SHP77 treated with DMSO at 0.1 percent for 48 hours (cell line): ENCODE data around the gene CTNNAL1.

ENCODE experiments used
- DNase-seq: peaks from one replicate; lab custom pipeline; 2025; lab: John Stamatoyannopoulos, UW

The CTNNAL1 gene

DNA sequence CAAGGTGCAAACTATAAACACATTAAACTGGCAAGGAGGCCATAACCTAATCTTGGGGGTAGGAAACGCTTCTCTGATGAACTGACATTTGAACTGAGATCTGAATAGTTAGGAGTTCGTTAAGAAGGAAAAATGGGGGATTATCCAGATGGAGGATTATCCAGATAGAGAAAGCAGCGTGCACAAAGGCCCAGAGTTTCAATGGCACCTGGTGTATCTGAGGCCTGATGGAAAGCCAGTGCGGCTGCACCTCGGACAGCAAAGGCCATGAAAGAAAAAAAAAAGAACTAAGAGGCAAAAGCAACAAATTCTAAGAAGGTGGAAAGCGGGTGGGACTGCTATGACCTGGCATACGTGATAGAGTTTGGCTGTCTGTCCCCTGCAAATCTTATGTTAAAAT is 13.0 kb upstream of the CTNNAL1 start:
- DNase-seq: no peak

DNA sequence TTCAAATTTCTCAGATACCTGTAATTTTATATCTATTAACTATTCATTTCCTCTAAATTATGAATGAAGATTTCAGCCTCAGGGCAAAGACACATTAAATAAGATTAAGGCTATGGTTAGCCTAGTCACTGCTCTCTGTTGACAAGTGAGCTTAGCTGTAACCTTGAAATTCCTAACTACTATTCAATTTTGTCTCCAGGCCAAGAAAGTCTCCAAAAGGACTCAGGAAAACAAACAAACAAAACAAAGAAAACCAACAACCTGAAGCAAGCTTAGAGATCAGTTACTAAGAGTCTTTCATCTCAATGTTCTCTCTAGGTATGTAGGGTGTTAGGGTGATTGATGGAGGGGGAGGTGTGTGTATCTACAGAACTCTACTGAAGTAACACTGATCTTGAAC is 9.6 kb upstream of the CTNNAL1 start:
- DNase-seq: no peak

DNA sequence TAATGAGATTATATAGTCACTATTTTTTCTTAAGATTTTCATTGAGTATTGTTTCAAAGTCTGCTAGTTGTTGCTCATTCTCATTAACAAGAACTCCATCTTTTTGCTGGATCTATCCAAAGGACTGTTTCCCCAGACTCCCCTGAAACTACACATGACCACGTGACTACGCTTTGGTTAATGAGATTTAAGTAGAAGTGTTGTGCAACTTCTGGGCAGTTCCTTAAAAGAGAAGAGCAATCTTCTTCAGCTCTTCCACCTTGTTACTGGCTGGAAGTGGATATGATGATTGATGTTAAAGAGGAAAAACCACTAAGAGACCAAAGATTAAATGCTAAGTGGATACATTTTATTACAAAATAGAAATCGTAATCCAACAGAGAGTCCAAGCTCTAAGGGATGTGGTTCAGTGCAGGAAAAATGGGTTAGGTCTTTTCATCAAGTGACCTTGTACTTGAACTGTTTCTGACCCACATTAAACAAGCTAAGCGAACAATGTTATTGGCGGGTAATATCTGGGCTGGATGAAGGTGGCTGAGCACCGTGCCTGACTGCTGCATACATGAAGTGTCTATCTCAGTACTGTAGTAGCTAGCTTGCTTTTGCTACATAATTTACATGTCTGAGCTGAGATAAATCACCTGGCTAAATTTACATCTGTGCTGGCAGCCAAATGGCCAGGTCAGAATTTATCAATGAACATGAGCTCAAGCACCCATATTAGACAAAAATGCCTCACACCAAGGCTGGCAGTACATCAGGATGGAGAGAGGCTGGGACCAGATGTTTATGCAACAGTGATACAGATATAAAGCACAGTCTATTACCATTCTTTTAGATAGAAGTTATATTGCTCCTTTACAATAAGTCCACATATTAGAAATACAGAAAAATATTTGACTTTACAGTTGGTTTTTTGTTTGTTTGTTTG is 7.5 kb upstream of the CTNNAL1 start:
- DNase-seq: no peak

DNA sequence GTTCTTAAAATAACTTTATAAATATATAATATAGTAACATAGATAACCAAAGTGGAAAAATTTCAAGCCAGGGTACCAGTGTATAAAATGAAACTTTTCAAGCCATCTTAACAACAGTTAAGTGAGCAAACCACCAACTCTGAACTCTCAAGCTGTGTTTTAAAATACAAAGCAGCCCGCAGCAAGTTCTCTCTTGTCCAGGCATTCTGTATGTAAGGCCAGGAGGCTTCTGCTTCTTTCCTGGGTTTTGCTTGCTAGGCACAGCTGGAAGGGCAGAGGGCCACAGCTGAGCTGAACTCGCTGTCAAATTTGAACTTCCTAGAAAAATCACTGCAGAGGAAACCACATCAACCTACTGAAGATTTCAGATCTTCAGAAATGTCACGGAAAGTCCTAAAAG is 6.8 kb upstream of the CTNNAL1 start:
- DNase-seq: no peak

DNA sequence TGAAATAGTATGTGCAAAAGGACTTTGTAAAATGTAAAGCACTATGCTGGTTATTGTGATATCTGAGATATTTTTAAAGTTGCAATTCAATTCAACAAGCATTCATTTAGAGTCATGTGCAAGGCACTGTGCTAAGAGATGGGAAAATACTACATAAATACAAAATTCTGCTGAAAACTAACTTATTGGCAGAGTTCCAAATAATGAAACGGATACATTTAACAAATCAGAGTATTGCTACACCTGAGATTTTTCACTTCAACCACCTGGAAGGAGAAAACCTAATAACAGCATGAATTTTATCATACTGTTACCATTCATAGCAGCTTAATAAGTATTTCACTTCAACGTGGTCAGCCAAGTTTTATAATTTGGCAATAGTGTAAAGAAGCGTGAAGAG is 6.1 kb upstream of the CTNNAL1 start:
- no peak for DNase-seq

DNA sequence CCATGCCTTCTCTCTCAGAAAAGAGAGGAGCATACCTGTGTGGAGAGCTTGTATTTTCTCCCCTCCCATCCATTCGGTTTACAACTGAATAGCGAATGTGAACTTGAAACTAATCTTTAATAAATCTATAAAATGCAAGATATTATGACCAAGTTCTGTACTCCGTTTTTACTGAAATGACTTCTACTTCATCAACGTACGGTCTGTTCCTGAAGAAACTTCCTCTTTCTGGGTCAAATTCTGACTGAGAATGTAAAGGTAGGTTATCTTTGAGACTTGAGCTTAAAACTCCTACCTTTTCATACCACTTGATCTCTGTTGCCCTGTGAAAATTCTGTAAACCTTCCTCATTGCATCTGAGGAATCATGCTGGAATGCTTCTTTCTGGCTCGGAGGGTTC is 4.2 kb upstream of the CTNNAL1 start:
- DNase-seq: no peak

DNA sequence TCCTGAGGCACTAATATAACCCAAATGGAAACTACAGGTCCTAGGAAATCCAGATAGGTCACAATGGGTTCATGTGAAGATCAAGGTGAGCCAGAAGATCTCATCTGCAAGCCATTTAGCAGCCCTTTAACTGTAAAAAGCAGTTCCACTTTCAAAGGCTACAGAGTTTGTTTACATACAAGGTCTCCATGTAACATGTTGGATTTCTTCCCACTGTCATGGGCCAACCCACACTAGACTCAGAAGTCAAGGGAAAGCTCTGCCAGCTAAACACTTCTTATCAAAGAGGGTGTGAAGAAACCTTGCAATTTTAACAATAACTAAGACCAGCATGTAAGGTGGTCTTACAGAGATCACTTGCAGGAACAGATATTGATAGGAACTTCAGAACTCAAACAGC is 3.8 kb upstream of the CTNNAL1 start:
- DNase-seq: no peak

DNA sequence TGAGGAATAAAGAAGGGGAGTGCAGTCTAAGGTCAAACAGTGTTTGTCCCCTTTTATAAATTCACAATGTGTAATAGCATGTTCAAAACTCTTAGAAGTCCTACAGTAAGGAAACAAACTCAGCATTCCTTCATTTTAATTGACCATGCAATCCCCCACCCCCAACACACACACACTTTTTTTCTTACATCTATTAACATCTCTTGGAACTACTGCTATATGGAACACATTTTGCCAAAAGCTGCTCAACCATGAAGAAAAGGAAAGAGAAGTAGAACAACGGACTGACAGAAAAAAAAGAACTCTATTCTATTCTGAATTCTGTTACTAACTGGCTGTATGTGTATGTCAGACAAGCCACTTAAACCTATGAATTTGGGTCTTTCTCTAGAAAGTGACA is 2.8 kb upstream of the CTNNAL1 start:
- DNase-seq: no peak

DNA sequence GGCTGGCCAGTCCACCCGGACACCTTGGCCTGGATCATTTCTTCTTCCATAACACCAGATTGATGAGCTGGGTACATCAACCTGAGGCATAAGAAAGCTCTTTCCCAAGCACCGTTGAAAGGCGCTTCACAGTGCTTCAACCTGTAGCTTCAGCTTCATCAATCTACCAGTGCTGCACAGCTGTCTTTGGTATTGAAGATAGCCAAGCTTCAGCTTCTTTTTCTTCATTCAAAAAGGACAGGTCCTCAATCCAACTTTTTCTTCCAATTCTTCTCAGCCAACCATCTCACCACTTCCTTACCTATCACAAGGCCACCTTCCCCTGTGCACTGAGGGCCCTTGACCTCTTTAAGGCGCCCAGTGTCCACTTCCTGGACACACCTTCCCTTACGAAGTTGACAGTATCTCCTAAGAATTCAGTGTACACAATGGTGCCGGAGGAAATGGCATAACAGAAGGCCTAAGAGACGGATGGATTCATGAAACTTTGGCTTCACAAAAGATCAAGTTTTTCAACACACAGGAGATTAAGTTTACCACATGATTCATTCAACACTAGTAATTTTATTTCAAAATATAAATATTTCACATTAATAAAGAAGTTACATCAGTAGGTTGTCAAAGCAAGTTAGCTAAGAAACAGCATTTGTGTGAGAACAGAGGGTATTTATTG is 1.4 kb upstream of the CTNNAL1 start:
- no peak for DNase-seq

DNA sequence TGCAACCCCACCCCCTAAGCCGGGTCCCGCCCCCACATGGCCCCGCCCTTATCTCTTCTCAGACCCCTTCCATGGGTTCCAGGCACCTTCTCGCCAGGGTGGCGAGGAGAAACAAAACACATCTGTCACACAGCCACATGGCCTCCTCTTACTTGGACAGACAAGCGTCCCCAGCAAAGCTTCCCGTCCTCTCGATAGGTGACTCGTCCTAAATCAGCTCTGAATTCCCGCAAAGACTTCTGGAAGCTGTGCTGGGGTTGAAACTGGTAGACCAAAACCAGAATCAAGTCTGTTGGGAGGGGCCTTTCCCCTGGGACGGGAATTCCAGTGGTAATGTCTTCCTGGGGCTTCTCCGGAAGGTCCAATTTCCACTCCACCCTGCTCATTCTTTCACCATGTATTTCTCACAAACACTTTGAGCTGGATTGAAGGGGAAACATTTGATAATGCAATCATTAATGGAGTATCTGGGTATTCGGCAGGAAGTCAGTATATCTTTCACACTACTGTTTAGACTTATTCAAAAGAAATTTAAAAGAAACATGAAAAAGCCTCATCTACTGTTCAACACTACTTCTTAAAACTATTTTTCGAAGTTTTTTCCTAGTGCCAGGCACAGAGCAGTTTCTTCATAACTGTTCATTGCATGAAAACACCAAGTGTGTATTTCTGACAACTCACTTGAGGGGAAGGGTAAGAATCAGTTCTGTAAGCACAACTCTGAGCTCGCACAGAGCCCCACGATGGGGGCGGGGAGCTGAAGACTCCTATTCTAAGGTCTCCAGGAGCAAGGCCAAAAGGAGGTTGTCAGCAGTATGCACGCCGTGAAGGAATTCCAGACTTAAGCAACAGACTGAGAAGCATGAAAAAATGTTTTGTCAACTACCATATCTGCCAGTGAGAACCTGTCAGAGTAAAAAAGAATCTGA is 644 bp upstream of the CTNNAL1 start:
- no peak for DNase-seq

DNA sequence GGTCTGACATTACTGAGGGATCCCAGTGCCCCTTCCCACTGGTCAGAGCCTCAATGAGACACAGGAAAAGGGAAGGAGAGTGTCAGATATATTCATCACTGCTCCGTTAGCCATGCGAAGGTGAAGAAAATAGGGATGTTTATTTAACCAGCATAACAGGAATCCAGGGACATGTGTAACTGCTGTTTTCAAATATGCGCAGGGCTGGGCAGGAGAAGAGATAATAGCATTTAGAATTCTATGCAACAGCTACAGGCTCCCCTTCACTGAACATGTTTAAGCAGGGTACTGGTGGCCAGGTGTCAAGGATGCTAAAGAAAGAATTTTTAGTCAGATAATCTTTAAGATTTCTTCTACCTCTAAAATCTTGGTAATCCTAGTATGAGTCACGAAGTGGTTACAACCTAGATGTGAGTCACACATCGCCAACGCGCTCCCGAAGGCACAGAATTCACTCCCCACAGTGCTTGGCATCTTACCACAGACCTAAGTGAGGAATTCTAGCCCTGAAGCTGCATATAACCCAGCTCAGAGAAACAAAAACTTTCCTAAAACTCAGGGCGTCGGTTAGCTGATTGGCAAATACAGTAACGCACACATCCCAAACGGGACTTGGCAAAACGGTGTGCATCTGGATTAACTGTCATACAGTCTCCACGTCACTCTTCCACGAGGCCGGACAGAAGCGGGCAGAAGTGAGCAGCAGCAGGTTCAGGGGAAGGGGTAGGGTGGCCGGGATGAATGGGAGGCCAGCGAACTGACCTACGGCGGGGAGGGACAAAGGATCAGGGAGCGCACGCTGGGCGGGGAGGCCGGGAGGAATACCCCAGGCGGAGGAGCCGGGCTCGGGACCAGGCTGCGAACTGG is 1.1 kb downstream of the CTNNAL1 start:
- peak; percentile 6 for DNase-seq

DNA sequence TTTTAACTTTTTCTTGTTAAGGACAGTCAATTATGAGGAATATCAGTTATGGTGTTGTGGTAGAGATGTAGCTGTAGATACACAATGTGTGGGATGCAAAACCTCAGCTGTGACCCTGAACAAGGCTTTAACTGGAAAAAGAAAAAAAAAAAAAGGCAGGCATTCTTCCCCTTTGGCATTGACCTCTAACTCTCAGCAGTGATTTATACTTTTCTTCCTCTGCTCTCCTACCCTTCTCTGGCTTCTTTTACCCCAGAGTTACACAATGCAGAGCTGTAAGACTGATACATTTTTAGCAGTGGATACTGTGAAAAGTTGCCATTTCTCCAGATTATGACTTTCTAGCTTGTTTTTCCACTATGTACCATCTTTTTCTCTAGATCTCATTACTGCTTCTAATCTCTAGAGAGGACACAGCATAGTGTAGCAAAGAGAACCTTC is 2.0 kb downstream of the CTNNAL1 start:
- DNase-seq: no peak

DNA sequence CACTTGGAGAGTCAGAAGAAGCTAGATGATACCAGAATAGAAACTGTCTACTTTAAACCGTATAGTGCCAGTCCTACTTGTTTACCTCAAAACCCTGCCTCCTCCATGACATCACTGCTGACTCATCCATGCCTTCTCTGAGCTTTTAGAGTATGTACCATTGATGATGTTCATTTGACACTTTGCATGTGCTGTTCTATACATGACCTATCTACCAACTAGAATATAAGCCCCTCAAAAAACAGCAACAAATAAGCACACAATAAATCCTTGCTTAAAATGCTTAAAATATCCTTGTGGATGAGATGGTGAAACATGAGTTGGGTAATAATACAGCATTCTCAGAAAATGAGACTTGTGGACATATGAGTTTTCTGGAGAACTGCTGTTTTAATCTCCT is 2.6 kb downstream of the CTNNAL1 start:
- no peak for DNase-seq

DNA sequence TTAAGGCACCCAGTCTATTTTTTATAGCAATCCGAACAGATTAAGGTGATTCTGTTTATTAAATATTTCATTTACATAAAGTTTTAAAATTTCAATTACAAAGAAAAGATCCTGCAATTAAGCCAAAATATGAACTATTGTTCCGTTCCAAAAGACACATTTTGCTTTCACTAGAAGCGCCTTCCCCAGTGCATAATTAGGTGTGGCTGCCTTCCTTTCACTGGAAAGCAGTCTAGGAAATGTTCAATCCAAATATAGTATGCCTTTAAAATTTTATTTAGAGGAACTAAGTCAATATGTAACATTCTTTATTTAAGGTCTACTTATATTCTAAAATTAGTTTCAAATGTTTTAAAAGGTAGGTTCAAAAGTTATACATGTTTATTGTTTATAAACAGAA is 7.6 kb downstream of the CTNNAL1 start:
- DNase-seq: no peak

DNA sequence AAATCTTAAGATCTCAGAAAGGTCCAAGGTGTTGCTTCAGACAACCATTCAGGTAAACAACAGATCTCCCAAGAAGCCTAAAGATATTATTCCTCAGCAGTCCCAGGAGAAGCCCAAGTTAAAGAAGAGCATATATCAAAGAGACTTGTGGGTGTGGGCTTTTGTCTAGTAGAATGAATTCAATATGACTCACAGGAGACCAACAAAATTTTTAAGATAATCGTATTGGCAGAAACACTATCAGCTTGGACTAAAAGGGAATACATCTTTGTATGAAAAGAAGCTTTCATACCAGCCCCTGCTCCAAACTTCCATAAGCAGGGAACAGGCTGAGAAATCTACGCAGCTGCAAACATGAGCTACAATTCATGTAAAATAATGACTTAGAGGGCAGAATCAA is 10.2 kb downstream of the CTNNAL1 start:
- no peak for DNase-seq

DNA sequence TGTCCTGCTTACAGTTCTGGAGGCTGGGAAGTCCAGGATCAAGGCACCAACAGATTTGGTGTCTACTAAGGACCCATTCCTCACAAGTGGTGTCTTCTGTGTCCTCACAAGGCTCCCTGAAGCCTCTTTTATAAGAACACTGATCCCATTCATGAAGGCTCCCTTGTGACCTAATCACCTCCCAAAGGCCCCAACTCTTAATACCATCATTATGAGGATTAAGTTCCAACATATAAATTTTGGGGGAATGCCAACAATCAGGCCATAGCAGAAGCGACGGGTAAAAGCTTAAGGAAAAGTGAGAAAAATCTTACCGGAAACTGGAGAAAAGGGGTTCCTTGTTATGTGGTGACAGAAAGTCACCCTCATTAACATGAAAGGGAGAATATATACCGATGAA is 11.2 kb downstream of the CTNNAL1 start:
- DNase-seq: no peak

DNA sequence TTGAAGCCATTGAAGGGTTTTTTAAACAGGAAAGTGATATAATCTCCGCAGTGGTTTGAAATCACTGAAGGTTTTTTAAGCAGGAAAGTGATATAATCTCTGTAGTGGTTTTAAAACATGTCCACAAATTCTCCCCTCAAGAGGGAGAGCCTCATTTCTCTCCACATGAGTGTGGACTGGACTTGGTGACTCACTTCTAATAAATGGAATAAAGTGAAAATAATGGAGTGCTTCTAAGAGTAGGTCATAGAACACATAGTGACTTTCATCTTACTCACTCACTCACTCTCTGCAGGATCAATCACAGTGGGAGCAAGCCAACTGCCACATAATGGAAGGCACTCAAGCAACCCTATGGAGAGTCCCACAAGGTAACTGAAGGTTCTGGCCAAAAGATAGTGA is 12.0 kb downstream of the CTNNAL1 start:
- DNase-seq: no peak

DNA sequence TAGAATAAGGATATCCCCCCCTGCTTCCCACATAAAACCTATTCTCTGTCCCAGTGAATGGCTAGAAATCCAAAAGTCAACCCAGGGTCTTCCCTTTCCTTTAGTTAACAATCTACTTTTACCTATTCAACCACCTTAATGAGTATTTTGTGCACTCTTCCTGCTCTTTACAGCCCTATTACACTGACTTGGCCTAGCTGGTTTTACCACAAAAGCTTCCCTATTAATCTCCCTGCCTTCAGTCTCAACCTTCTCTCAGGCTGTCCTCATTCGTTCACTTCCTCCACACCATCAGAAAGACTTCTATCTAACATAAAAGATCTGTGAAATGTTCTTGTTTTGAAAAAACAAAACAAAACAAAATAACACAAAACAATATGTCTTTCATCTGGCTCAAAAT is 16.2 kb downstream of the CTNNAL1 start:
- no peak for DNase-seq

DNA sequence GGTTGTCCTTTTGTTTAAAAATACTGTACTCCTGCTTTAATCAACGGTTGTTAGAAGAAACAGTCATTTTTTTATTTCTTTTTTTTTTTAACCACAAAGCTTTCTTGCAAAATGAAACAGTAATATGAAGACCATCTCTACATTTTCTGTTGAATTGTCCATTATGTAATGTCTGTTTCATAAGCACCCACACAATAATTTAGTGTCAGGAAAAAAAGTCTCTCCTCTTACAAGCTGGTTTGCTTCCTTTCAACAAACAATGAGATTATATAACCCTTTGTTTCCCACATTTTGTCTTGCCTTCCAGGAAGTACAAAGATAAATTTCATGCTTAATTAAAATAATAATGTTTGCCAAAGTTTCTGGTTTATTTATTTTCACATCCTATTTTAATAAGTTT is 16.7 kb downstream of the CTNNAL1 start:
- no peak for DNase-seq

DNA sequence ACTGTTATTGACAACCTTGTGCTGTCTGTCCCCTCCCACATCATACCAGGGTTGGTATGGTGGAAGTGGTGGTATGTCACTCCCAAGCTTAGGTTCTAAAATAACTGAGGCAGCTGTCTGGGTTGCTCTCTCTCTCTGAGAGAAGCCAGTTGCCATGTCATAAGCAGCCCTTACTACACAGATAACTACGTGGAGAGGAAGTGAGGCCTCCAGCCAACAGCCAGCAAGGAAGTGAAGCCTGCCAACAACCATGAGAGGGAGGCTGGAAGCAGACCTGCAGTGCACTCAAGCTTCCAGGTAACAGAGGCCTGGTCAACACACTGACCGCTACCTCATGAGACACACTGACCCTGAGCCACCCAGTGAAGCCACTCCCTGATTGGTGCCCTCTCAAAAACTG is 18.6 kb downstream of the CTNNAL1 start:
- no peak for DNase-seq

DNA sequence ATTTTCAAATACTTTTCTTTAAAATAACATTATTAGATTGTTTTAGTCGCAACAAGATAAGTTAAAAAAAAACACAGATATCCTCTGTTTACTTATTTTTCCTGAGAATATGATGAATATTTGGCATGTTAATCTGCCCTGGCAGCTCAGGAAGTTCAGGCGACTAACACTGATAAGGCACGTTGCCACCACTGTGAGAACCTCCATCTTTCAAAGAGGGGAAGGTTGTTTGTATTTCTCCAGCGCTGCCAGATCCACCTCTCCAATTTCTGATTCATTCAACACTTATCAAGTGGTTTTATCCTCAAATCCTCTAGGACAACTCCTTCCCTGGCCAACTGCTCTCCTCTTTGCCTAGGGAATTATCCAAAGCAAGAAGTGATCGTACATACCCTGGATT is 21.8 kb downstream of the CTNNAL1 start:
- DNase-seq: no peak

DNA sequence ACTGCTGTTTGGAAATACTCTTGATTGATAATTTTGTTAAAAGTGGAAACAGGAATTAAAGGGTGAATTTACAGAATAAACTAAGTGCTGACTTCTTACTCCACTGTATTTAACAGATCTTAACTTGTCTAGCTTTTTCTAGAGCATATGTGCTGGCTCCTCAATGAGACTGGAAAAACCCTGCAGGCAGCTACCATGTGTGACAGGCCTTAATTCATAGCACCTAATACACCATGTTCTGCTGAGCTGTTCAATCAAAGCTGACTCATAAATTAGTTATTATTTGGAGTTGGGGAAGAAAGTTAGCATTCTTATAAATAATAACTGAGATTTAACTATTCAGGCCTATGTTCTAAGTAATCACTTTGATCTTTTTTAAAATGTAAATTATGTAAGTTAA is 29.4 kb downstream of the CTNNAL1 start:
- DNase-seq: no peak
